Ishikawa (cell line): ENCODE measurements around the gene DNAJC5.

Source experiments
- CEBPB ChIP-seq: IDR thresholded peaks from 2 replicates; pipeline ENCODE4 v1.6.1; 2012
- CREB1 ChIP-seq: IDR thresholded peaks from 2 replicates; pipeline ENCODE4 v1.6.1; 2012; ENCODE audit warnings: low read depth
- EP300 ChIP-seq: IDR thresholded peaks from 2 replicates; pipeline ENCODE4 v1.6.1; 2012; ENCODE audit warnings: borderline replicate concordance
- FOXM1 ChIP-seq: IDR thresholded peaks from 2 replicates; pipeline ENCODE4 v1.6.1; 2012; ENCODE audit warnings: low read depth, borderline replicate concordance
- TAF1 ChIP-seq: IDR thresholded peaks from 2 replicates; pipeline ENCODE4 v1.6.1; 2012; ENCODE audit warnings: low read depth, mild to moderate bottlenecking
- YY1 ChIP-seq: IDR thresholded peaks from 2 replicates; pipeline ENCODE4 v1.6.1; 2012; ENCODE audit warnings: low read depth

- TF ChIP-seq FOXM1 (no peak), TAF1 (no peak), CREB1 (no peak), EP300 (no peak), YY1 (no peak), CEBPB (no peak)
Observed at GRCh38 chr20:63878899-63879663, 15.8 kb upstream of the DNAJC5 start.
